ENCODE data around the gene HRG.
"Not testable (repeated sequence)": the region's sequence is repeated elsewhere in the genome, so short reads cannot be mapped to it uniquely, and the experiment has no call there.

The HRG gene
- 0 to 0.18 (median 0) reads per million in 4 experiments for total RNA-seq

DNA sequence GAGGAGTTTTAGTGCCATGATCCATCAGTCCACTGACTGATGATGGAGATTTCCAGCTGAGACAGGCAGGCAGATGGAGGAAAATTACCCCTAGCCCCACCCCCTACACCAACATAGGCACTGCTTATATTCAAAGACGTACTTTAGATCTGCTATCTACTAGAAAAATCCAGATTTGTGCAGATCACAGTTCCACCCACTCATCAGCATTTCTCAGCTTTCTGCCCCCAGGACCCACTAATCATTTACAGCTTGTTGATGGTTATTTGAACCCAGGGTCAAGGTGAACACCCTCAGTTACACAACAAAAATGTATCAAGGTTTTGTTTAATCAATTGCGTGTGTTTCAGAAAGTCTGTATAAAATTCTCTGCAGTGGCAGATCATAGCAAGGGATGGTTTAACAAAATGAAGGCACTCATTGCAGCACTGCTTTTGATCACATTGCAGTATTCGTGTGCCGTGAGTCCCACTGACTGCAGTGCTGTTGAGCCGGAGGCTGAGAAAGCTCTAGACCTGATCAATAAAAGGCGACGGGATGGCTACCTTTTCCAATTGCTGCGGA is at the start of gene HRG:
TSS of gene HRG (plus strand) at position 390 of the 564 bp plus-strand sequence. CDS start at position 408, 18 bp downstream.
- no peak for DNase-seq

- DNase-seq: no peak
These were observed 49.6 kb upstream of the HRG start for GRCh38 chr3:186616299-186616617.

GRCh38 chr3:186617036-186617946 is 48.5 kb upstream of the HRG start:
- peak; percentile 69 for DNase-seq

DNA sequence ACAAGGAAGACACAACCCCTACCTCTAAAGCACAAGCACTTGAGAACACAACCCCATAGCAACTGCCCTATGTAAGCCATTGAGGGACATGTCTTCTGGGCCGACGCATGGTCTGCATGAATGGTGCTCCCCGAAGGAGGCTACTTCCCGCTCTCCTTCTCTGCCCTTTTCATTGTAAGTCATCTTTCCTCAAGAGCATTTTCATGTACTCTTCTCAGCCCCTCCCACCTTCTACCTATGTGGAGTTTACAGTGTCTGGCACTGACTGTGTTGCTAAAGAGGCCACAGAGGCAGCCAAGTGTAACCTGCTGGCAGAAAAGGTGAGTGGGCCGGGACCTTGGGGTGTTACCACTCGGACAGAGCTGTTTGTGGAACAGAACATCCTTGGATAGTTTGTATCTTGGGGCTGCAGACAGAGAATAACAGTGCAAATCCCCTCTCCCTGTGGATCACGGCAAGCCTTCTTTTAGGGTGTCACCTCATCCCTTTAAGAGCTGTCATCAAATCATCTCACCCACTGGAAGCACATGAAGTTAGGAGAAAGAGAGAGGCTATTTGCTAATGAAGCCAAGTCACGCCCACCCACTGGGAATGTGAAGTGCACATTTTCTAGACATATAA is 47.4 kb upstream of the HRG start:
- DNase-seq: no peak

GRCh38 chr3:186619787-186620212 is 46.0 kb upstream of the HRG start:
- DNase-seq: no peak

DNA sequence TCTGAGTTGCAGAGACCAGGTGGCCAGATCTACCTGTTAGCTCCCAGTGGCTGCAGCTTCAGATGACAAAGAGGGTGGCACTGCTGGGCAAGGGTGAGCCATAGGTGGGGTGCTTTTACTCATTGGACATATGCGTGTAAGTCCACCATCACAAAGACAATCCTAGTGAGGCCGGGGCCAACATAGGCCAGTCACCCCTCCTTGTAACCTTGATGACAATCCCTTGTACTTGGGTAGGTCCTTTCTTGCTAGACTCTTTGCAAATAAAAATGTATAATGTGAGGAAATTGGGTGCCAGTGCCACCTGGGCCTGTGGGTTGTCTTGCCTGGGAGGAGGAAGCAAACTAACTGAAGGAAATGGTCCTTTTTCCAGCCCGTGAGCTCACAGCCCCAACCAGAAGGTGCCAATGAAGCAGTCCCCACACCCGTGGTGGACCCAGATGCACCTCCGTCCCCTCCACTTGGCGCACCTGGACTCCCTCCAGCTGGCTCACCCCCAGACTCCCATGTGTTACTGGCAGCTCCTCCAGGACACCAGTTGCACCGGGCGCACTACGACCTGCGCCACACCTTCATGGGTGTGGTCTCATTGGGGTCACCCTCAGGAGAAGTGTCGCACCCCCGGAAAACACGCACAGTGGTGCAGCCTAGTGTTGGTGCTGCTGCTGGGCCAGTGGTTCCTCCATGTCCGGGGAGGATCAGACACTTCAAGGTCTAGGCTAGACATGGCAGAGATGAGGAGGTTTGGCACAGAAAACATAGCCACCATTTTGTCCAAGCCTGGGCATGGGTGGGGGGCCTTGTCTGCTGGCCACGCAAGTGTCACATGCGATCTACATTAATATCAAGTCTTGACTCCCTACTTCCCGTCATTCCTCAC is 45.4 kb upstream of the HRG start:
- DNase-seq: no peak

DNA sequence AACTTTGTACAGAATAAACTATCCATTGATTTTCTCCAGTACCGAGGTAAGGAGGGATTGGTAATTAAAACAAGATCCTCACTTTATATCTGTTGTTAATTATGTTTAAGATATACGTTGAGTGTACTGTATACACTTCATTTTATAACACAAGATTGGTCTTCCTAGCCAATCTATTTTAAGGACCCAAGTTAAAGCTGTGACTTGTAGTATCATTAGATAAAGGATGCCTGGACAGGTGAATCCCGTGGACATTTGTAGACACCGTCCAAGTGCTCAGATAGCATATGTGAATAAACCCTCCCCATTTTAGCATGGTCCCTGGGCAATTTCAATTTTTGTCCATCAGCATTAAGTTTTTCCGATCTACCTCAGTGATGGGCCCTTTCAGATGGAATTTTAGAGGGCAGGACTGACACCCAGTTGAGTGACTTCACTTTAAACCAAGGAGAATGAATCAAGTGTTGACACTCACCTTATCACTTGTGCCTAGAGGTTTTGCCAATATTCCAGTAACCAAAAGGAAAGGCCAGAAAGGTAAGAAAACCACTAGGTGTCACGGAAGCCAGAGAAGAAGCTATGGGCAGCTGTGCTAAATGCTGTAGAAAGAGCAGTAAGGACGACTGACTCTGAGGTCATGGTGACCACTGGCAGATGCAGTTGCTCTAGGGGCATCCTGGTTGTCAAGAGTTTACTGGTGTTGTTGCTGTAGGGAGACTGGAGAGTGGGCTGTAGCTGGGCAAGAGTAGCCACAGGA is 43.7 kb upstream of the HRG start:
- DNase-seq: no peak

GRCh38 chr3:186622651-186623310 is 43.0 kb upstream of the HRG start:
- DNase-seq: no peak

DNA sequence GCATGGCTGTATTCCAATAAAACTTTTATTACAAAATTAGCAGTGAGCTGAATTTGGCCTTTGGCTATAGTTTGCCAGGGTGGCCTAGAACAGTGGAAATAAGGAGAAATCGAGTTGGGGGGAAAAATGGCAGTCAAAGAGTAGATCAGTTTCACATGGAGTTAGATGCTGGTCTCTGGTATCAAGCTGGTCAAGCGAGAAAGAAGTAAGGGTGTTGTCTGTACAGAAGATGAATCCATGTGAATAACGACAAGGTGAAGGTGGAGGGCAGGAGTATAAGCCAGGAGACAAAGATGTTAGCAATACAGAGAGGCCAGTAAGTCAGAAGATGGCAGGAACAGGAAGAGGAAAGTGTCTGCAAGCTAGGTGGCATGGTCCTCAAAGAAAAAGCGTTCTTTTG is 41.2 kb upstream of the HRG start:
- DNase-seq: no peak

DNA sequence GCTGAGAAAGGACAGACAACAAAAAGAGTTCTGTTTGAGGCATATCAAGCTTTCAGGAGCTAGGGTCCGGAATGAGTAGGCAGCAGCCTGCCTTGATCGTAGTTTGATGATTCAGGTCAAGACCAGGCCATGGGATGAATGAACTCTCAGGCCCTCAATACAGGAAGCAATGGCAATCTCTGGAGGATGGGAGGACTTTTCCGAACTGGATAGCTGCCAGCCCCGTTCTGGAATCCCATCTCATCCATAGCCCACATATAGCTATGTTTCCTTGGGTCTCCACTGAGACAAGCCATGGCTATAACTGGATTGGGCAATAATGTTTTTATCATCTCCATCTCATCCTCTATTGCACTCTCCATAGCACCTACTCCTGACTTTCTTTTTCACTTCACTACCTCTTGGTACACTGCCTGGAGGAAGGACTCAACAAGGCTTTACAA is 40.2 kb upstream of the HRG start:
- no peak for DNase-seq

- no peak for DNase-seq
These were observed 39.5 kb upstream of the HRG start for GRCh38 chr3:186626254-186626847.

- no peak for DNase-seq
These were observed 37.9 kb upstream of the HRG start for GRCh38 chr3:186627852-186628414.

DNA sequence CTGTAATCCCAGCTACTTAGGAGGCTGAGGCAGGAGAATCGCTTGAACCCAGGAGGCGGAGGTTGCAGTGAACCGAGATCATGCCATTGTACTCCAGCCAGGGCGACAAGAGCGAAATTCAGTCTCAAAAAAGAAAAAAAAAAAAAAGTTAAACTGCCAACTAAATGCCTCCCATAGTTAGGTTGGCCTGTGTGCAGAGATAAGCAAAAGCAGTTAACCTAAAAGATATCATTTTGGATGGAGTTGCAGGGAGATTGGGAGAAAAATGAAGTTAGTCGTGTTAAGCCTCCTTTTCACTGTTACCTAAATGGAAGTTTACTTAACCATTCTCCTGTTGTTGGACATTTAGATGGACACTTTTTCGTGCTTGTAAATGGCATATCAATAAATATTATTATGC is 37.1 kb upstream of the HRG start:
- DNase-seq: no peak

GRCh38 chr3:186630950-186631641 is 34.7 kb upstream of the HRG start:
- DNase-seq: no peak

DNA sequence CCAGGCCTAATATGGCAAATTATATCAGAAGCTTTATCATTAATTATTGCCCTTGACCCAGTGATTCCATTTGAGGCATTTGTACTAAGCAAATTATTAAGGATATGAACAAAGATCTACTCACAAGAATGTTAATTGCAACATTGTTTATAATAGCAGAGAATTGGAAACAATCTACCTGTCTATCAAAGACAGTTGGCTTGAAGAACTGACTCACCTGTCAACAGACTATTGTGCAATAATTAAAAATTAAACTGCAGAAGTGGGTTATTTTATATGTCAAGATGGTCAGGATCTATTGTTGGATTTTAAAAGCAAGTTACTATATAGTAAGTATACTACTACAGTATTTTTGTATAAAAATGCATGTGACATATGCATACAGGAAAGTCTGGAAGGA is 32.3 kb upstream of the HRG start:
- DNase-seq: no peak

- DNase-seq: not testable (repeated sequence)
These were observed 31.6 kb upstream of the HRG start for GRCh38 chr3:186634207-186634606.

GRCh38 chr3:186635532-186635931 is 30.3 kb upstream of the HRG start:
- DNase-seq: no peak

DNA sequence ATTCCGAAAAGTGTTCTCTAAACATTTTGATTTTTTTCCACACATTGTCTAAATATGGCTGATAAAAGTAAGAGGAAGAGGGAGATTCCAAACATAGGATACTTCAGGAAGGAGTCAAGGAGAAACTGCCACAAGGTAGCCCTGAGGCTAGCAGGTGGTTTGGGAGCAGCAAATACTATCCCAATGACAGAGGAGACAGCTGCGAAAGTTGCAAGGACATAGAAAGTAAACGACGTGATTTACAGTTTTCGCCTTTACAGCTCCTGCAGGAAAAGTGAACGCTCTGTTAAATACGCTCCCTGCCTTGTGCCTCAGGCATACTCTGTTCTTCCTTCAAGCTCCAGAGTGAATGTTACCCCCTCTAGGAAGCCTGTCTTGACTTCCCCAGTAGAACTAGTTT is 29.3 kb upstream of the HRG start:
- DNase-seq: no peak

DNA sequence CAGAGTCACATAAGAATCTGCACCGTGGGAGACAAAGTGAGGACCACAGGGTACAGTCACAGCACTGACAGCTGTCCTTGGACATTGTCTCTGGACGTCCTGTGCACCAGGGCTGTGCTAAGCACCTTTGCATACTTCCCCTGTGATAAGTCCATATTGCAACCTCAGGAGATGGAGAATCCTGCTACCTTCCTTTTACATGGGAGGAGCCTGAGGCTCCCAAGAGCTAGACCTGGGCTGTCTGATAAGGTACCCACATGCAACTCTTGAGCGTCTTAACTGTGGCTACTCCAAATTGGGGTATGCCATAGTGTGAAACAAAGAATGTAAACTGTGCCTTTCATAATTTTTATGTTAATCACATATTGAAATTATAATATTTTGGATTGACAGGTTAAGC is 28.1 kb upstream of the HRG start:
- DNase-seq: no peak

DNA sequence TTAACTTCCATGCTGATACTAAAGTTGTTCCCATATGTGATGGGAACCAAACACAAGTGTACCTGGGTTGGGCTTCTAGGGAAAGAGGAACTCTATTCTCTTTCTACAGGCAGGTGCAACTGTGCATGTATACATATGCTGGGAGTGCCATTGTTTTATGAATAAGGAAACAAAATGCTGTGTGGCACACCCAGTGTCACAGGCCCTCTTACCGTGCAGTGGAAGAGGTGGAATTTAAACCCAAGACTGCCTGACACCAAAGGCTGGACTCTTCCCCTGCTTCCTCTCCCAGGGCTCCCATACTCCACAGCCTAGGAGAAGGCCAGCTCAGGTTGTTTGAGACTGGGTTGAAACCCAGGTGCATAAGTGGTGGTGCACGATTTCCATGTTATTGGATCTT is 27.6 kb upstream of the HRG start:
- DNase-seq: no peak

Data from effector CD8-positive, alpha-beta T cell (primary cell).